Spleen (tissue), 11 donors: Measurements from ENCODE around the gene ADNP. TPM values are rescaled to one million over a fixed set of nuclear protein-coding genes. Genes with fewer than 3 reads are reported as not detected.

Experiments
- DNase-seq: peaks from one replicate; pipeline ENCODE4 v3.0.0-alpha.2; 2020
- H3K27ac ChIP-seq, 8 donors: fragments of 200-600 bp; sonication (generic) in 7 of 8; 1 replicate in 4 of 8; 2 replicates in 4 of 8; pipeline versions ENCODE4 v1.5.0 to v1.8.0; 2016 to 2021; ENCODE audit warnings: inconsistent platforms in 4 of 8, mild to moderate bottlenecking in 4 of 8, moderate library complexity in 1 of 8
- H3K27me3 ChIP-seq, 7 donors: fragments of 200-600 bp; sonication (generic) in 6 of 7; replicated peaks in 1 of 7; 1 replicate in 4 of 7; 2 replicates in 3 of 7; pipeline versions ENCODE4 v1.5.0 to v1.8.0; 2016 to 2021; ENCODE audit warnings: inconsistent platforms in 3 of 7, mild to moderate bottlenecking in 1 of 7
- H3K36me3 ChIP-seq, 6 donors: fragments of 200-600 bp; sonication (generic) in 5 of 6; 1 replicate in 4 of 6; 2 replicates in 2 of 6; pipeline versions ENCODE4 v1.5.0 to v1.8.0; 2016 to 2021; ENCODE audit warnings: inconsistent platforms in 2 of 6
- H3K4me1 ChIP-seq, 6 donors: fragments of 200-600 bp; sonication (generic) in 5 of 6; 1 replicate in 3 of 6; 2 replicates in 3 of 6; pipeline versions ENCODE4 v1.5.0 to v1.8.0; 2016 to 2021; ENCODE audit warnings: inconsistent platforms in 3 of 6
- H3K4me3 ChIP-seq, 8 donors: fragments of 200-600 bp; sonication (generic) in 7 of 8; 1 replicate in 4 of 8; 2 replicates in 4 of 8; pipeline versions ENCODE4 v1.5.0 to v1.8.0; 2016 to 2021; ENCODE audit warnings: inconsistent platforms in 4 of 8, mild to moderate bottlenecking in 4 of 8, moderate library complexity in 2 of 8
- H3K9me3 ChIP-seq, 8 donors: fragments of 200-600 bp; sonication (generic) in 7 of 8; 1 replicate in 4 of 8; 2 replicates in 4 of 8; pipeline versions ENCODE4 v1.5.0 to v1.8.0; 2016 to 2021; ENCODE audit warnings: inconsistent platforms in 4 of 8
- POLR2A ChIP-seq, 3 donors: fragments of 450-650 bp; IDR thresholded peaks; one replicate each; pipeline ENCODE4 v1.5.1; 2017; ENCODE audit warnings: antibody characterized with exemption in 3 of 3, mild to moderate bottlenecking in 1 of 3
- POLR2AphosphoS5 ChIP-seq, 3 donors: sonication (generic); formaldehyde crosslinking; IDR thresholded peaks; one replicate each; pipeline ENCODE4 v1.5.1; 2017; ENCODE audit warnings: antibody characterized with exemption in 3 of 3
- WGBS, 5 donors: extraction: QIAGEN DNeasy Blood & Tissue Kit in 3 of 5; methylation state at CpG; one replicate each; pipeline versions ENCODE4 v1.1.5 to v1.1.7; 2013 to 2018; 5-methylcytosine and 5-hydroxymethylcytosine counted together
- intact Hi-C: fragments of 100-400 bp; cut with DNase I; formaldehyde crosslinking; loops from one replicate; pipeline ENCODE4 v1.15.0; 2023; ENCODE audit warnings: low total_unique reads
- polyA plus RNA-seq, 3 donors: library from polyadenylated mRNA; stranded (reverse); fragments of 200-250 nt; gene quantifications; one replicate each; pipeline ENCODE4 v1.2.1, GENCODE V29; 2013
- total RNA-seq, 7 donors: library from RNA; depleted of rRNA in 3 of 7; stranded (reverse); fragments of >200 nt in 3 of 7; fragmentation: NEBNext Ultra II Directional in 4 of 7; extraction: Animal tissue kit (Norgen Biotek cat#: 25700) in 4 of 7; gene quantifications; one replicate each; pipeline versions ENCODE4 v1.1.0 to v1.2.1, GENCODE V29; 2016 to 2021
- TF ChIP-seq, protein P1 (sequence below), 11 experiments: fragments of 200-600 bp in 7 of 11; fragments of 450-650 bp in 4 of 11; sonication (generic) in 4 of 11; IDR thresholded peaks in 8 of 11; conservative IDR thresholded peaks in 3 of 11; 1 replicate in 7 of 11; 2 replicates in 4 of 11; pipeline versions ENCODE4 v1.4.0 to v1.8.0; 2016 to 2021; ENCODE audit warnings: antibody characterized with exemption in 11 of 11, inconsistent platforms in 4 of 11, mild to moderate bottlenecking in 1 of 11
- donor health status: healthy with polysubstance abuse.
- donor health status: DM: no; HTN: no; CAD: no; lungs with moderate emphysema.
- donor health status: DM: no; HTN: no; CAD: no.
- donor health status: Bipolar disorder and iron deficiency.
- donor health status: healthy.
- donor health status: DM: no; HTN: no; CAD: no.
- donor health status: DM: yes; HTN: yes; CAD: no.

The ADNP gene
- total and polyA plus RNA-seq, 10 donors: 30.6 to 78.8 (median 61.3) TPM

DNA sequence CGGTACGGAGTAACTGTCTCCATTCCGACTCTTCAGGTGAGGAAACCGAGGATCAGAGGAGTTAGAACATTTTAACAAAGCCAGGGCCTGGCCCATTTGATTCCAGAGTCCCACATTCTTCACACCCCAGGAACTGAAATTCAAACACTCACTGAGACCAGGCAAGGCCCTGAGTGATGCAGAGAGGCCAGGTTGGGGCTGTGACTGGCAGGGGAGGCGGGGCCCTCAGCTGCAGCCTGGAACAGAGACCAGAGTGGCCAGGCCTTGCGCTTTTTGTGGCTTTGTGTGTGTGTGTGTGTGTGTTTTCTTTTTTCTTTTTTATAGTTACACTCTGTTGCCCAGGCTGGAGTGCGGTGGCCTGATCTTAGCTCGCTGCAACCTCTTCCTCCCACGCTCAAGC is 79.2 kb downstream of the ADNP start:
- H3K9me3 ChIP-seq: no peaks in the 10 kb centered on the region
- no peak for DNase-seq
- H3K4me3 ChIP-seq: no peak overlapping the region
- 91 to 98% (median 94%) methylated on average over 9 of the region's 9 CpGs for WGBS, 5 donors
- intact Hi-C loops: no loop called here
- H3K36me3 ChIP-seq: peaks cover 0 to 42% (median 3%) of the 10 kb centered on the region in 6 donors
- no peaks in the 10 kb centered on the region for H3K27me3 ChIP-seq
- no peak for TF ChIP-seq POLR2A (IDR thresholded peaks at IDR 0.05)
- TF ChIP-seq POLR2AphosphoS5 (IDR thresholded peaks at IDR 0.05): no peak
- TF ChIP-seq, protein P1, sequence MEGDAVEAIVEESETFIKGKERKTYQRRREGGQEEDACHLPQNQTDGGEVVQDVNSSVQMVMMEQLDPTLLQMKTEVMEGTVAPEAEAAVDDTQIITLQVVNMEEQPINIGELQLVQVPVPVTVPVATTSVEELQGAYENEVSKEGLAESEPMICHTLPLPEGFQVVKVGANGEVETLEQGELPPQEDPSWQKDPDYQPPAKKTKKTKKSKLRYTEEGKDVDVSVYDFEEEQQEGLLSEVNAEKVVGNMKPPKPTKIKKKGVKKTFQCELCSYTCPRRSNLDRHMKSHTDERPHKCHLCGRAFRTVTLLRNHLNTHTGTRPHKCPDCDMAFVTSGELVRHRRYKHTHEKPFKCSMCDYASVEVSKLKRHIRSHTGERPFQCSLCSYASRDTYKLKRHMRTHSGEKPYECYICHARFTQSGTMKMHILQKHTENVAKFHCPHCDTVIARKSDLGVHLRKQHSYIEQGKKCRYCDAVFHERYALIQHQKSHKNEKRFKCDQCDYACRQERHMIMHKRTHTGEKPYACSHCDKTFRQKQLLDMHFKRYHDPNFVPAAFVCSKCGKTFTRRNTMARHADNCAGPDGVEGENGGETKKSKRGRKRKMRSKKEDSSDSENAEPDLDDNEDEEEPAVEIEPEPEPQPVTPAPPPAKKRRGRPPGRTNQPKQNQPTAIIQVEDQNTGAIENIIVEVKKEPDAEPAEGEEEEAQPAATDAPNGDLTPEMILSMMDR (IDR thresholded peaks at IDR 0.05 in 8 of 11, conservative IDR thresholded peaks at IDR 0.05 in 3 of 11): no peak
- H3K4me1 ChIP-seq: peaks cover 5 to 20% (median 14%) of the 10 kb centered on the region in 6 donors
- no peak overlapping the region for H3K27ac ChIP-seq

DNA sequence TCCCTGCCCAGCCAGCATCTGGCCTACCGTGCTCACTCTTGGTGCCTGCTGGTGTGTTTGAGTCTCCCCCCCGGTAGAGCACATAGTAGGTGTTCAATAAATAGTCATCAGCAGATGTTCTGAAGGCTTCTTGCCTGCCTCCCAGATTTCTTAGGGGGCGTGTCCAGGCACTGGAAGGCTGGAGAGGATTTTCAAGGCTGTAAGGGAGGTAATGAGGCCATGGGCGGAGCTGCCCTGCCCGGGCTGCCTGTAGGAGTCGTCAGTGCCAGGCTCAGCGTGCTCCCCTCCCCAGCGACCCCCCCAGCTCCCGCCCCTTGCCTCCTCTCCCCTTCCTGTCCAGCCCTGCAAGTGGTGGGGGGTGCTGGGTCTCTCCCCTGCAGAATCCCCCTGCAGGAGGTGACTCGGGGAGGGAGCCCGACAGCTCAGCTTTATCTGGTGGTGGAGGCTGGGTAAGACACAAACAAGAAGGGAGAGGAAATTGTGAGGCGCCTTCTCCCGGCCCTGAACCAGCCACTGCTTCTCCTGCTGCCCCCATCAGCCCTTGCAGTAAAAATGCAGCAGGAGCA is 80.4 kb downstream of the ADNP start:
- 40 to 52% (median 43%) methylated on average over 5 to 13 of the region's 13 CpGs for WGBS, 5 donors
- DNase-seq: no peak
- Histone ChIP-seq H3K9me3 (no peaks in the 10 kb centered on the region), H3K36me3 (peaks cover 0 to 41% (median 3%) of the 10 kb centered on the region in 6 donors), H3K4me3 (no peak overlapping the region), H3K4me1 (peaks cover 5 to 20% (median 14%) of the 10 kb centered on the region in 6 donors), H3K27ac (no peak overlapping the region), H3K27me3 (no peaks in the 10 kb centered on the region)
- intact Hi-C loops: no loop called here
- TF ChIP-seq POLR2A (IDR thresholded peaks at IDR 0.05): no peak
- TF ChIP-seq, protein P1 (IDR thresholded peaks at IDR 0.05 in 8 of 11, conservative IDR thresholded peaks at IDR 0.05 in 3 of 11): no peak
- no peak for TF ChIP-seq POLR2AphosphoS5 (IDR thresholded peaks at IDR 0.05)

DNA sequence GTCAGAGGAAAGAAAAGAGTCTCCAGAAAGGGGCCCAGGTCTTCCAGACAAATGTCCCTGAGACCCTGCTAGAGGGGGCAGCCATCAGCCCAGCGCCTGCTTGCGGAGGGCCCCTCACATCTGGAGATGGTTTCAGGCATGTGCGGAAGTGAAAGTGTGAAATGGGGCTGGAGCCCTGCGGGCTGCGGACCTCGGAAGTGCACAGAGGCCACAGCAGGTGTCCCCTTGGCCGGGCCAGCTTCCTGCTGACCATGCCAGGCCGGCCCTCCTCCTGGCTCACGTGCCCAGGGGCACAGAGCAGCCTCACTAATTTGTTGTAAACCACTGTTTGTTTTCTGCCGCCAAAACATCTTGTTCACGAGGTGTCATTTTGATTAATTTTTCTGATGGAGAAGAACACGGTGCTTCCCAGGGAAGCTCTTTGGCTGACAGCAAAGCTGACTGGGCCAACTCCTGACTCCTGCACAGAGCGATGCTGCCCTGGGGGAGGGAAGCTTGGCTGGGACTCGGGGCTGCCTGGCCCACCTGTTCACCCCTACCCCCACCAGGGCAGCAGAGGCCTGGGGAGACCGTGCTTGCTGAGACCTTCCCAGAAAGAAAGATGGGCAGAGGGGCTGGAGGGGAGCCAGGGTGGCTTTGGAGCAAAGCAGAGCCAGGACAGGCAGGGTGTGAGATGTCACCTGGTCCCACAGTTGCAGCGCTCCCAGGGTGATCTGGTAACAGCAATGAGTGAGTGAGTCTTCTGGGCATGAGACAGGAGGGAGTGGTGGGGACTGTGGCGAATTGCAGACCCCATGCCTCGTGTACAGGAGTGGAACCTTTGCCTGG is 82.2 kb downstream of the ADNP start:
- no peaks in the 10 kb centered on the region for H3K9me3 ChIP-seq
- intact Hi-C loops: no loop called here
- TF ChIP-seq, protein P1 (IDR thresholded peaks at IDR 0.05 in 8 of 11, conservative IDR thresholded peaks at IDR 0.05 in 3 of 11): no peak
- peak in 2 of 3 donors; percentile 16 to 48 for TF ChIP-seq POLR2AphosphoS5 (IDR thresholded peaks at IDR 0.05)
- no peak for TF ChIP-seq POLR2A (IDR thresholded peaks at IDR 0.05)
- WGBS, 5 donors: 35 to 76% (median 55%) methylated on average over 17 to 18 of the region's 18 CpGs
- H3K4me1 ChIP-seq: peaks cover 5 to 37% (median 16%) of the 10 kb centered on the region in 6 donors
- peak overlapping the region in 2 of 8 donors; percentile 16 to 31 for H3K27ac ChIP-seq
- H3K36me3 ChIP-seq: peaks cover 0 to 30% (median under 1%) of the 10 kb centered on the region in 6 donors
- DNase-seq: no peak
- H3K27me3 ChIP-seq: no peaks in the 10 kb centered on the region
- H3K4me3 ChIP-seq: peak overlapping the region in 1 of 8 donors; percentile 29

DNA sequence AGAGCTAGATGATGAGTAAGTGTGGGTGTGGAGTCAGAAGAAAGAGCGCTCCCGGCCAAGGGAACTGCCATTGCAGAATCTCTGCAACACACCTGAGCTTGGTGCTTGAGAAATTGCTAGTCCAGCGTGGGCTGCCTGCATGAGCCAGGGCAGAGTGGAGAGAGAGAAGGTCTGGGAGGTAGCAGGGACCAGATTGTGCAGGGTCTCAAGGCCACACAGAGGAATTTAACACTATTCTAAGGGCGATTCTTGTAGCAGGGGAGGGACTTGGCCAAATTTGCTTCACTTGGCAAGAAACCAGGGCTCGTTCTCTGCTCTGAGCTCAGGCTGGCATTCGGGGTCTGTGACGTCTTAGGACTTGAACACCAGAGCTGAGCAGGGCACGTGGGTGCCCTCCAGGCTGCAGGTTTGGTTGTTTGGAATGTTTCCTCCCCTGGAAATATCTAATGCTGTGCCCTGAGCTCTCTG is 82.9 kb downstream of the ADNP start:
- Histone ChIP-seq H3K36me3 (peaks cover 0 to 33% (median 0%) of the 10 kb centered on the region in 6 donors), H3K9me3 (no peaks in the 10 kb centered on the region), H3K4me1 (peaks cover 5 to 43% (median 16%) of the 10 kb centered on the region in 6 donors), H3K27me3 (no peaks in the 10 kb centered on the region), H3K27ac (peak overlapping the region in 1 of 8 donors; percentile 16), H3K4me3 (peak overlapping the region in 1 of 8 donors; percentile 29)
- WGBS, 5 donors: 52 to 61% (median 57%) methylated on average over 8 of the region's 8 CpGs
- TF ChIP-seq POLR2A (IDR thresholded peaks at IDR 0.05) (no peak), POLR2AphosphoS5 (IDR thresholded peaks at IDR 0.05) (no peak)
- TF ChIP-seq, protein P1 (IDR thresholded peaks at IDR 0.05 in 8 of 11, conservative IDR thresholded peaks at IDR 0.05 in 3 of 11): no peak
- intact Hi-C loops: no loop called here
- DNase-seq: no peak
